GM23338 (cell line): ENCODE data around the gene MACIR. TPM values are rescaled to one million over a fixed set of nuclear protein-coding genes. Genes with fewer than 3 reads are reported as not detected.
A peak's percentile ranks its signal among the peaks of the same experiment; 100 is the strongest.

ENCODE experiments used
- ATAC-seq: fragments of 200-7000 bp; cut with Tn5 transposase; 3 replicates; pipeline ENCODE4 v1.9.1; 2020
- DNase-seq: peaks from one replicate; pipeline ENCODE4 v3.0.0-alpha.2; 2015; ENCODE audit warnings: low spot score
- H2AFZ ChIP-seq: fragments of 200-600 bp; sonication (generic); 2 replicates; pipeline ENCODE4 v1.8.0; 2016; ENCODE audit warnings: antibody characterized with exemption, mild to moderate bottlenecking, moderate library complexity
- H3F3A ChIP-seq: fragments of 200-600 bp; sonication (generic); replicated peaks from 2 replicates; pipeline ENCODE4 v1.8.0; 2017; ENCODE audit warnings: antibody characterized with exemption, mixed run types, low read depth
- H3K27ac ChIP-seq: fragments of 200-600 bp; sonication (generic); 2 replicates; pipeline ENCODE4 v1.6.1; 2016; ENCODE audit warnings: low read depth
- H3K27me3 ChIP-seq: fragments of 200-600 bp; sonication (generic); 2 replicates; pipeline ENCODE4 v1.8.0; 2016; ENCODE audit warnings: mild to moderate bottlenecking, mixed run types, moderate library complexity; ENCODE audit not compliant: insufficient read depth
- H3K36me3 ChIP-seq: fragments of 200-600 bp; sonication (generic); 2 replicates; pipeline ENCODE4 v1.8.0; 2016; ENCODE audit warnings: mild to moderate bottlenecking; ENCODE audit not compliant: insufficient read depth
- H3K4me1 ChIP-seq: fragments of 200-600 bp; sonication (generic); 2 replicates; pipeline ENCODE4 v1.8.0; 2016; ENCODE audit warnings: mild to moderate bottlenecking, moderate library complexity; ENCODE audit not compliant: insufficient read depth
- H3K4me2 ChIP-seq: fragments of 200-600 bp; sonication (generic); 2 replicates; pipeline ENCODE4 v1.7.1; 2017; ENCODE audit warnings: mixed run types
- H3K4me3 ChIP-seq: fragments of 200-600 bp; sonication (generic); 2 replicates; pipeline ENCODE4 v1.6.1; 2016; ENCODE audit warnings: mixed run types
- H3K79me2 ChIP-seq: fragments of 200-600 bp; sonication (generic); replicated peaks from 2 replicates; pipeline ENCODE4 v1.8.0; 2017; ENCODE audit warnings: mild to moderate bottlenecking; ENCODE audit not compliant: insufficient read depth
- H3K9me2 ChIP-seq: fragments of 200-600 bp; sonication (generic); 2 replicates; pipeline ENCODE4 v1.8.0; 2017; ENCODE audit not compliant: insufficient read depth
- H4K20me1 ChIP-seq: fragments of 200-600 bp; sonication (generic); replicated peaks from 2 replicates; pipeline ENCODE4 v1.8.0; 2017; ENCODE audit warnings: mild to moderate bottlenecking; ENCODE audit not compliant: insufficient read depth
- H3K27ac Mint-ChIP-seq: 2 replicates; pipeline ENCODE4 v1.8.0; 2020; ENCODE audit warnings: inconsistent platforms, mild to moderate bottlenecking, moderate library complexity, mixed read lengths
- H3K27me3 Mint-ChIP-seq: 3 replicates; pipeline ENCODE4 v1.8.0; 2022; ENCODE audit warnings: low read depth, mild to moderate bottlenecking, moderate library complexity, mixed read lengths, inconsistent platforms; ENCODE audit not compliant: insufficient read depth, poor library complexity
- H3K36me3 Mint-ChIP-seq: 3 replicates; pipeline ENCODE4 v1.8.0; 2021; ENCODE audit warnings: low read depth, mild to moderate bottlenecking, inconsistent platforms, moderate library complexity, mixed read lengths
- H3K4me1 Mint-ChIP-seq: 3 replicates; pipeline ENCODE4 v1.8.0; 2020; ENCODE audit warnings: mild to moderate bottlenecking, inconsistent platforms, mixed read lengths
- H3K4me3 Mint-ChIP-seq: 3 replicates; pipeline ENCODE4 v1.8.0; 2021; ENCODE audit warnings: moderate library complexity, mild to moderate bottlenecking, inconsistent platforms, mixed read lengths
- H3K9me3 Mint-ChIP-seq: 3 replicates; pipeline ENCODE4 v1.8.0; 2020; ENCODE audit warnings: moderate library complexity, mild to moderate bottlenecking, inconsistent platforms, mixed read lengths
- CREB1 ChIP-seq: fragments of 250-450 bp; sonication (Bioruptor Pico); IDR thresholded peaks from 2 replicates; pipeline ENCODE4 v1.5.0; 2020; ENCODE audit warnings: low read depth, mild to moderate bottlenecking, moderate library complexity
- CTCF ChIP-seq, 2 experiments: fragments of 200-600 bp in 1 of 2; sonication (generic) in 1 of 2; conservative IDR thresholded peaks; 2 replicates each; pipeline versions ENCODE4 v1.5.1 to v1.6.1; 2016 to 2017; ENCODE audit warnings: antibody characterized with exemption in 2 of 2, low read depth in 2 of 2, mild to moderate bottlenecking in 2 of 2, moderate library complexity in 1 of 2
- ETS1 ChIP-seq: IDR thresholded peaks from 2 replicates; pipeline ENCODE4 v1.6.1; 2016; ENCODE audit warnings: antibody characterized with exemption
- EZH2 ChIP-seq: fragments of 200-600 bp; sonication (generic); IDR thresholded peaks from one replicate; pipeline ENCODE4 v1.8.0; 2017; ENCODE audit warnings: antibody characterized with exemption, mild to moderate bottlenecking, low read depth; ENCODE audit not compliant: unreplicated experiment
- EZH2phosphoT487 ChIP-seq: fragments of 200-600 bp; sonication (generic); IDR thresholded peaks from one replicate; pipeline ENCODE4 v1.8.1; 2018; ENCODE audit warnings: antibody characterized with exemption; ENCODE audit not compliant: unreplicated experiment
- JUNB ChIP-seq: IDR thresholded peaks from one replicate; pipeline ENCODE4 v1.6.1; 2016; ENCODE audit warnings: antibody characterized with exemption; ENCODE audit not compliant: unreplicated experiment
- NANOG ChIP-seq: IDR thresholded peaks from 2 replicates; pipeline ENCODE4 v1.6.1; 2016; ENCODE audit warnings: antibody characterized with exemption, borderline replicate concordance
- POLR2AphosphoS5 ChIP-seq: IDR thresholded peaks from 2 replicates; pipeline ENCODE4 v1.6.1; 2016; ENCODE audit warnings: antibody characterized with exemption, low read depth
- REST ChIP-seq: IDR thresholded peaks from one replicate; pipeline ENCODE4 v1.6.1; 2018; ENCODE audit warnings: antibody characterized with exemption; ENCODE audit not compliant: unreplicated experiment
- STAT1 ChIP-seq: IDR thresholded peaks from one replicate; pipeline ENCODE4 v1.6.1; 2016; ENCODE audit warnings: antibody characterized with exemption; ENCODE audit not compliant: unreplicated experiment
- ZNF114 ChIP-seq: fragments of 250-450 bp; sonication (Bioruptor Pico); IDR thresholded peaks from 2 replicates; pipeline ENCODE4 v1.5.0; 2020; ENCODE audit warnings: mild to moderate bottlenecking, moderate library complexity
- ZNF331 ChIP-seq: fragments of 250-450 bp; sonication (Bioruptor Pico); IDR thresholded peaks from 2 replicates; pipeline ENCODE4 v1.5.0; 2020; ENCODE audit warnings: low read depth, mild to moderate bottlenecking, moderate library complexity
- polyA plus RNA-seq: library from polyadenylated mRNA; unstranded; fragments of >200 nt; fragmentation: Nextera tagmentation; extraction: Ambion mirVana; gene quantifications from 2 replicates; pipeline ENCODE4 v1.2.1, GENCODE V29; 2016
- total RNA-seq: library from RNA; depleted of rRNA; stranded (reverse); fragments of >200 nt; shearing (Covaris generic); gene quantifications from 2 replicates; pipeline ENCODE4 v1.2.3, GENCODE V29; 2014
- TF ChIP-seq, protein P1 (sequence below): fragments of 250-450 bp; sonication (Bioruptor Pico); IDR thresholded peaks from 2 replicates; pipeline ENCODE4 v1.5.0; 2020; ENCODE audit warnings: mild to moderate bottlenecking, moderate library complexity

MACIR gene
- total and polyA plus RNA-seq, 2 experiments from 2014 or later: 11.7 to 27.6 TPM

DNA sequence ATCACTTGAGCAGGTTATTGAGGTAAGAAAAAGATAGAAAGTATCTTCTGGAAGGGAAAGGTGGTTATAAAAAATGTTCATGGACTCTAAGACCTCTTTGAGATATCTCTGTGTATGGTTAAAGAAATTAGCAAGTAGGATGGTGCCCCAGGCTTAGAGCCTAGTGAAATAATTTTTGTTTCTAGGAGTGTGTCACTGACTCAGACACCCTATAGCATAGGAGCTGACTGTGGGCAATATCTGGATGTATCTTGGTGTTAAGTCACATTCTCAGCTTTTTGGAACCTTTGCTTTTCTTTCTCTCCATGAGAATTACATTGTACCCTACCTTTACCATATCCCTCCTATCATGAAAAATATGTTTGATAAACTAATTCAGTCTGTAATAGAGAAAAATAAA, 12.0 kb downstream of the MACIR start:
- H3K4me3 ChIP-seq: no peak overlapping the region
- H3K9me3 Mint-ChIP-seq: no peaks in the 10 kb centered on the region
- H3K4me2 ChIP-seq: no peak overlapping the region
- H3K36me3 Mint-ChIP-seq: peaks cover 7% of the 10 kb centered on the region; the same call in 2 of the 3 replicates
- H3F3A ChIP-seq: no peaks in the 10 kb centered on the region
- no peak overlapping the region for H2AFZ ChIP-seq
- H3K4me1 Mint-ChIP-seq: peaks cover 27% of the 10 kb centered on the region
- H3K27me3 Mint-ChIP-seq: peaks cover 2% of the 10 kb centered on the region
- ATAC-seq (no peak), DNase-seq (no peak)
- no peak overlapping the region for H3K27ac ChIP-seq
- H3K4me1 ChIP-seq: peaks cover 26% of the 10 kb centered on the region
- H4K20me1 ChIP-seq: peaks cover 22% of the 10 kb centered on the region
- no peaks in the 10 kb centered on the region for H3K27me3 ChIP-seq
- no peaks in the 10 kb centered on the region for H3K9me2 ChIP-seq
- no peak for TF ChIP-seq ZNF331 (CRISPR knock-in tag)
- no peak for TF ChIP-seq EZH2
- TF ChIP-seq CREB1 (CRISPR knock-in tag): no peak
- TF ChIP-seq ETS1: no peak
- no peak for TF ChIP-seq REST
- TF ChIP-seq STAT1: no peak
- no peak for TF ChIP-seq EZH2phosphoT487
- no peak for TF ChIP-seq CTCF (conservative IDR thresholded peaks at IDR 0.05; ENCODE audit: low read depth in 2 of 2)
- TF ChIP-seq POLR2AphosphoS5: no peak
- no peak for TF ChIP-seq NANOG
- no peak for TF ChIP-seq JUNB
- no peak for TF ChIP-seq ZNF114 (CRISPR knock-in tag)
- TF ChIP-seq, protein P1, sequence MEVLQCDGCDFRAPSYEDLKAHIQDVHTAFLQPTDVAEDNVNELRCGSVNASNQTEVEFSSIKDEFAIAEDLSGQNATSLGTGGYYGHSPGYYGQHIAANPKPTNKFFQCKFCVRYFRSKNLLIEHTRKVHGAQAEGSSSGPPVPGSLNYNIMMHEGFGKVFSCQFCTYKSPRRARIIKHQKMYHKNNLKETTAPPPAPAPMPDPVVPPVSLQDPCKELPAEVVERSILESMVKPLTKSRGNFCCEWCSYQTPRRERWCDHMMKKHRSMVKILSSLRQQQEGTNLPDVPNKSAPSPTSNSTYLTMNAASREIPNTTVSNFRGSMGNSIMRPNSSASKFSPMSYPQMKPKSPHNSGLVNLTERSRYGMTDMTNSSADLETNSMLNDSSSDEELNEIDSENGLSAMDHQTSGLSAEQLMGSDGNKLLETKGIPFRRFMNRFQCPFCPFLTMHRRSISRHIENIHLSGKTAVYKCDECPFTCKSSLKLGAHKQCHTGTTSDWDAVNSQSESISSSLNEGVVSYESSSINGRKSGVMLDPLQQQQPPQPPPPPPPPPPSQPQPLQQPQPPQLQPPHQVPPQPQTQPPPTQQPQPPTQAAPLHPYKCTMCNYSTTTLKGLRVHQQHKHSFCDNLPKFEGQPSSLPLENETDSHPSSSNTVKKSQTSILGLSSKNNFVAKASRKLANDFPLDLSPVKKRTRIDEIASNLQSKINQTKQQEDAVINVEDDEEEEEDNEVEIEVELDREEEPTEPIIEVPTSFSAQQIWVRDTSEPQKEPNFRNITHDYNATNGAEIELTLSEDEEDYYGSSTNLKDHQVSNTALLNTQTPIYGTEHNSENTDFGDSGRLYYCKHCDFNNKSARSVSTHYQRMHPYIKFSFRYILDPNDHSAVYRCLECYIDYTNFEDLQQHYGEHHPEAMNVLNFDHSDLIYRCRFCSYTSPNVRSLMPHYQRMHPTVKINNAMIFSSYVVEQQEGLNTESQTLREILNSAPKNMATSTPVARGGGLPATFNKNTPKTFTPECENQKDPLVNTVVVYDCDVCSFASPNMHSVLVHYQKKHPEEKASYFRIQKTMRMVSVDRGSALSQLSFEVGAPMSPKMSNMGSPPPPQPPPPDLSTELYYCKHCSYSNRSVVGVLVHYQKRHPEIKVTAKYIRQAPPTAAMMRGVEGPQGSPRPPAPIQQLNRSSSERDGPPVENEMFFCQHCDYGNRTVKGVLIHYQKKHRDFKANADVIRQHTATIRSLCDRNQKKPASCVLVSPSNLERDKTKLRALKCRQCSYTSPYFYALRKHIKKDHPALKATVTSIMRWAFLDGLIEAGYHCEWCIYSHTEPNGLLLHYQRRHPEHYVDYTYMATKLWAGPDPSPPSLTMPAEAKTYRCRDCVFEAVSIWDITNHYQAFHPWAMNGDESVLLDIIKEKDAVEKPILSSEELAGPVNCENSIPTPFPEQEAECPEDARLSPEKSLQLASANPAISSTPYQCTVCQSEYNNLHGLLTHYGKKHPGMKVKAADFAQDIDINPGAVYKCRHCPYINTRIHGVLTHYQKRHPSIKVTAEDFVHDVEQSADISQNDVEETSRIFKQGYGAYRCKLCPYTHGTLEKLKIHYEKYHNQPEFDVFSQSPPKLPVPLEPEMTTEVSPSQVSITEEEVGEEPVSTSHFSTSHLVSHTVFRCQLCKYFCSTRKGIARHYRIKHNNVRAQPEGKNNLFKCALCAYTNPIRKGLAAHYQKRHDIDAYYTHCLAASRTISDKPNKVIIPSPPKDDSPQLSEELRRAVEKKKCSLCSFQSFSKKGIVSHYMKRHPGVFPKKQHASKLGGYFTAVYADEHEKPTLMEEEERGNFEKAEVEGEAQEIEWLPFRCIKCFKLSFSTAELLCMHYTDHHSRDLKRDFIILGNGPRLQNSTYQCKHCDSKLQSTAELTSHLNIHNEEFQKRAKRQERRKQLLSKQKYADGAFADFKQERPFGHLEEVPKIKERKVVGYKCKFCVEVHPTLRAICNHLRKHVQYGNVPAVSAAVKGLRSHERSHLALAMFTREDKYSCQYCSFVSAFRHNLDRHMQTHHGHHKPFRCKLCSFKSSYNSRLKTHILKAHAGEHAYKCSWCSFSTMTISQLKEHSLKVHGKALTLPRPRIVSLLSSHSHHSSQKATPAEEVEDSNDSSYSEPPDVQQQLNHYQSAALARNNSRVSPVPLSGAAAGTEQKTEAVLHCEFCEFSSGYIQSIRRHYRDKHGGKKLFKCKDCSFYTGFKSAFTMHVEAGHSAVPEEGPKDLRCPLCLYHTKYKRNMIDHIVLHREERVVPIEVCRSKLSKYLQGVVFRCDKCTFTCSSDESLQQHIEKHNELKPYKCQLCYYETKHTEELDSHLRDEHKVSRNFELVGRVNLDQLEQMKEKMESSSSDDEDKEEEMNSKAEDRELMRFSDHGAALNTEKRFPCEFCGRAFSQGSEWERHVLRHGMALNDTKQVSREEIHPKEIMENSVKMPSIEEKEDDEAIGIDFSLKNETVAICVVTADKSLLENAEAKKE (CRISPR knock-in tag): no peak
- H3K4me3 Mint-ChIP-seq: no peak overlapping the region
- peak overlapping the region; percentile 8; the same call in 1 of the 2 replicates for H3K27ac Mint-ChIP-seq
- H3K79me2 ChIP-seq: peaks cover 99% of the 10 kb centered on the region
- no peaks in the 10 kb centered on the region for H3K36me3 ChIP-seq
